Caco-2 (cell line): Measurements from ENCODE around the gene AMH. TPM values are rescaled to one million over a fixed set of nuclear protein-coding genes. Genes with fewer than 3 reads are reported as not detected.

ENCODE experiments used
- BruUV-seq: library from RNA; stranded (reverse); fragments of 400-500 nt; replicated peaks from 2 replicates; lab custom pipeline; 2021; lab: Mats Ljungman, UMichigan
- CTCF ChIA-PET: fragments of 300-600 bp; sonication (Branson Sonifier 250); formaldehyde crosslinking; loops from one replicate; lab custom pipeline; 2022; ENCODE audit warnings: antibody characterized with exemption; lab: Charles Lee
- POLR2A ChIA-PET: fragments of 300-600 bp; sonication (Branson Sonifier 250); formaldehyde crosslinking; loops from one replicate; lab custom pipeline; 2022; ENCODE audit warnings: antibody characterized with exemption; lab: Charles Lee
- DNase-seq, 2 experiments: peaks; one replicate each; pipeline versions ENCODE4 v3.0.0 to v3.0.0-alpha.2; 2020 to 2022
- H3K27me3 ChIP-seq: replicated peaks from 2 replicates; pipeline ENCODE4 v1.6.0; 2011; ENCODE audit warnings: low read length; ENCODE audit not compliant: control insufficient read depth, insufficient read depth
- H3K36me3 ChIP-seq: 2 replicates; pipeline ENCODE4 v1.5.1; 2011; ENCODE audit warnings: low read length; ENCODE audit not compliant: control insufficient read depth, insufficient read depth
- H3K4me1 ChIP-seq: fragments of 250-450 bp; sonication (Bioruptor Pico); 2 replicates; pipeline ENCODE4 v1.5.1; 2020; ENCODE audit warnings: mild to moderate bottlenecking
- H3K4me3 ChIP-seq: 2 replicates; pipeline ENCODE4 v1.5.1; 2011; ENCODE audit warnings: low read depth, mild to moderate bottlenecking, control low read depth, low read length
- H3K9me3 ChIP-seq: fragments of 250-450 bp; sonication (Bioruptor Pico); 2 replicates; pipeline ENCODE4 v1.5.1; 2020; ENCODE audit warnings: mild to moderate bottlenecking, moderate library complexity
- H3K27ac Mint-ChIP-seq: one replicate; pipeline ENCODE4 v1.8.0; 2022; ENCODE audit warnings: mixed read lengths; ENCODE audit not compliant: unreplicated experiment
- H3K27me3 Mint-ChIP-seq: one replicate; pipeline ENCODE4 v1.8.0; 2022; ENCODE audit warnings: mixed read lengths; ENCODE audit not compliant: insufficient read depth, unreplicated experiment
- H3K36me3 Mint-ChIP-seq: one replicate; pipeline ENCODE4 v1.8.0; 2022; ENCODE audit warnings: mild to moderate bottlenecking, mixed read lengths; ENCODE audit not compliant: insufficient read depth, unreplicated experiment
- H3K4me1 Mint-ChIP-seq: one replicate; pipeline ENCODE4 v1.8.0; 2022; ENCODE audit warnings: low read depth, mixed read lengths; ENCODE audit not compliant: unreplicated experiment
- H3K4me3 Mint-ChIP-seq: one replicate; pipeline ENCODE4 v1.8.0; 2022; ENCODE audit warnings: mild to moderate bottlenecking, moderate library complexity, mixed read lengths; ENCODE audit not compliant: unreplicated experiment
- H3K9me3 Mint-ChIP-seq: one replicate; pipeline ENCODE4 v1.8.0; 2022; ENCODE audit warnings: mixed read lengths; ENCODE audit not compliant: unreplicated experiment
- intact Hi-C: fragments of 100-400 bp; cut with micrococcal nuclease; formaldehyde crosslinking; loops from one replicate; pipeline ENCODE4 v1.10.0; 2022; ENCODE audit not compliant: unreplicated experiment
- total RNA-seq: library from RNA; stranded (reverse); gene quantifications from 2 replicates; pipeline ENCODE4 v1.2.3, GENCODE V29; 2022
- TF ChIP-seq, protein P1 (sequence below), 2 experiments: fragments of 200-600 bp in 1 of 2; IDR thresholded peaks; 1 replicate in 1 of 2; 2 replicates in 1 of 2; pipeline versions ENCODE4 v1.5.1 to v1.8.0; 2011 to 2022; ENCODE audit warnings: antibody characterized with exemption in 1 of 2, control low read depth in 1 of 2, inconsistent platforms in 1 of 2, low read depth in 1 of 2, low read length in 1 of 2, mild to moderate bottlenecking in 1 of 2, moderate library complexity in 1 of 2; ENCODE audit not compliant: insufficient read depth in 1 of 2, severe bottlenecking in 1 of 2, unreplicated experiment in 1 of 2

Gene AMH
- total RNA-seq, 1 experiment from 2014 or later, result 19.4 TPM

DNA sequence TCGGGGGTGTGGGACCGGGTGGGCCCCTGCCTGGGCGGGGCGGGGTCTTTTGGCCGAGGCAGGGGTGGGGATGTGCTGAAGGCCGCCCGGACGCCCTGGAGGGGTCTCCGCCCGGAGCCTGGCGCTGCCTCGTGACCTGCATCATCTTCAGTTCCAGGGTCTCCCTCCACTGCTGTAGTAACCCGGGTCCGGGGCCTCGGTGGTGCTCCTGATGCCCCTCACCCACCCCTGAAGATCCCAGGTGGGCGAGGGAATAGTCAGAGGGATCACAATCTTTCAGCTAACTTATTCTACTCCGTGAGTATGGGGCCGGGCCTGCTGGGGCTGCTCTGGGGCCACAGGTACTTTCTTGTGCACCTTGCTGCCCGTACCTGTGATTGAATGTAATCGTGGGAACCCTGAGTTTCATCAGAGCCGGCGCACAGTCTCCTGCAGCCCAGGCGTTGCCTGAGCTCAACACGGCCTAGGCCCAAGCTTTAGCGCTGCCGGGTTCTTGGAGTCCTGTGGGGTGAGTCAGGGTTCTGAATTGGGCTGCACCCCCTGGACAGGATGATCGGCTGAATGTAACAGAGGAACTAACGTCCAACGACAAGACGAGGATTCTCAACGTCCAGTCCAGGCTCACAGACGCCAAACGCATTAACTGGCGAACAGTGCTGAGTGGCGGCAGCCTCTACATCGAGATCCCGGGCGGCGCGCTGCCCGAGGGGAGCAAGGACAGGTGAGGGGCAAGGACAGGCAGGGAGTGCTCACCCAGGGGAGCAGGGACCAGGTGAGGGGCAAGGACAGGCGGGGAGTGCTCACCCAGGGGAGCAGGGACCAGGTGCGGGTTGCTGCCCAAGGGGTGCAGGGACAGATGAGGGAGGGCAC is 22.3 kb downstream of the AMH start:
- peaks cover 7% of the 10 kb centered on the region; the same call in 1 of the 2 replicates for H3K4me1 ChIP-seq
- peaks cover 5% of the 10 kb centered on the region for H3K36me3 ChIP-seq
- H3K27me3 ChIP-seq, result no peaks in the 10 kb centered on the region
- Mint-ChIP-seq H3K27me3 (no peaks in the 10 kb centered on the region), H3K4me1 (no peaks in the 10 kb centered on the region), H3K9me3 (no peaks in the 10 kb centered on the region), H3K36me3 (peaks cover 71% of the 10 kb centered on the region), H3K4me3 (peak overlapping the region; percentile 82), H3K27ac (peak overlapping the region; percentile 93)
- ChIA-PET CTCF (no interaction called here), POLR2A (interaction anchor here (0.5 kb wide), 1 partner anchor 119 kb away, joined by 3 read pairs; no protein-coding TSS in a partner anchor)
- H3K4me3 ChIP-seq, result peak overlapping the region; percentile 99
- intact Hi-C loops, result no loop called here
- H3K9me3 ChIP-seq, result no peaks in the 10 kb centered on the region
- BruUV-seq, result no TSS peak
- no peak for DNase-seq
- TF ChIP-seq, protein P1, sequence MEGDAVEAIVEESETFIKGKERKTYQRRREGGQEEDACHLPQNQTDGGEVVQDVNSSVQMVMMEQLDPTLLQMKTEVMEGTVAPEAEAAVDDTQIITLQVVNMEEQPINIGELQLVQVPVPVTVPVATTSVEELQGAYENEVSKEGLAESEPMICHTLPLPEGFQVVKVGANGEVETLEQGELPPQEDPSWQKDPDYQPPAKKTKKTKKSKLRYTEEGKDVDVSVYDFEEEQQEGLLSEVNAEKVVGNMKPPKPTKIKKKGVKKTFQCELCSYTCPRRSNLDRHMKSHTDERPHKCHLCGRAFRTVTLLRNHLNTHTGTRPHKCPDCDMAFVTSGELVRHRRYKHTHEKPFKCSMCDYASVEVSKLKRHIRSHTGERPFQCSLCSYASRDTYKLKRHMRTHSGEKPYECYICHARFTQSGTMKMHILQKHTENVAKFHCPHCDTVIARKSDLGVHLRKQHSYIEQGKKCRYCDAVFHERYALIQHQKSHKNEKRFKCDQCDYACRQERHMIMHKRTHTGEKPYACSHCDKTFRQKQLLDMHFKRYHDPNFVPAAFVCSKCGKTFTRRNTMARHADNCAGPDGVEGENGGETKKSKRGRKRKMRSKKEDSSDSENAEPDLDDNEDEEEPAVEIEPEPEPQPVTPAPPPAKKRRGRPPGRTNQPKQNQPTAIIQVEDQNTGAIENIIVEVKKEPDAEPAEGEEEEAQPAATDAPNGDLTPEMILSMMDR (IDR thresholded peaks at IDR 0.05; ENCODE audit: insufficient read depth in 1 of 2, low read depth in 1 of 2, low read length in 1 of 2, severe bottlenecking in 1 of 2, unreplicated experiment in 1 of 2), result no peak

DNA sequence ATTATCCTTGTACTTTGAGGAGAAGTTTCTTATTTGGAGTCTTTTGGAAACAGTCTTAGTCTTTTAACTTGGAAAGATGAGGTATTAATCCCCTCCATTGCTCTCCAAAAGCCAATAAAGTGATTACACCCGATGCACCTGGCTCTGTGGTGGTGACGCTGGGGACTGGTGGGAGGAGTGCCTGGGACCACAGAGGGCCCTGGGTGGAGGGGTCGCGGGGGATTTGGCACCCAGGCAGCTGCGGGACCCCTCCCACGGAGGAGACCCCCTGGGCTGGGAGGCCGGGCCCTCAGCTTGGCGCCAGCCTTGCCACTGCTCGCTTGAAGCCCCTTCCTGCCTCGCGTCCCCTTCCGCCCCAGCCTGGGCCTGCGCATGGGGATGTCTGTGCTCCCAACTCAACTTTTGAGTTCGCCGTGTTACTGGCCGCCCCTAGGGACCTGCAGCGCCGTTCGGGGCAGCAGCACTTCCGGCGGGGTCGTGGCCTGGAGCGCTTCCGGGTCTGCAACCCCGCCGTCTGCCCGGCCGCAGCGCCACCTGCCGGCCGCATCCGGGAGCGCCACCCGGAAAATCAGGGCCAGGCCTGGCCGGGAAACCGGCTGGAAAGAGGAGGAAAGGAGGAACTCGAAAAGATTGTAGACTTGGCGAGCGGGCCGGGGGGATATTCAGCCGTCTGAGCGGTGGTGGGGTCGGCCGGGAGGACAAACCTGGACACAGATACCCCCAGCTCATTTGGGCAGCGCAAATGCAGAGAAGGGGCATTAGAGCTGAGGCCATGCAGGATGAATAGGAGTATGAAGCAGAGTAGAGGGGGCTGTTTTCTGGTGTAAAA is 24.4 kb downstream of the AMH start:
- H3K9me3 ChIP-seq, result no peaks in the 10 kb centered on the region
- Mint-ChIP-seq H3K9me3 (no peaks in the 10 kb centered on the region), H3K4me3 (no peak overlapping the region), H3K4me1 (no peaks in the 10 kb centered on the region), H3K36me3 (peaks cover 89% of the 10 kb centered on the region), H3K27me3 (no peaks in the 10 kb centered on the region), H3K27ac (peak overlapping the region; percentile 85)
- TF ChIP-seq, protein P1 (IDR thresholded peaks at IDR 0.05; ENCODE audit: insufficient read depth in 1 of 2, low read depth in 1 of 2, low read length in 1 of 2, severe bottlenecking in 1 of 2, unreplicated experiment in 1 of 2), result peak; percentile 48 to 55
- H3K27me3 ChIP-seq, result no peaks in the 10 kb centered on the region
- intact Hi-C loops, result no loop called here
- POLR2A ChIA-PET, result no interaction called here
- H3K36me3 ChIP-seq, result peaks cover 5% of the 10 kb centered on the region
- peak in 1 of 2 experiments; percentile 52 for DNase-seq
- no peak overlapping the region for H3K4me3 ChIP-seq
- CTCF ChIA-PET, result no interaction called here
- H3K4me1 ChIP-seq, result peaks cover 12% of the 10 kb centered on the region
- BruUV-seq, result no TSS peak

DNA sequence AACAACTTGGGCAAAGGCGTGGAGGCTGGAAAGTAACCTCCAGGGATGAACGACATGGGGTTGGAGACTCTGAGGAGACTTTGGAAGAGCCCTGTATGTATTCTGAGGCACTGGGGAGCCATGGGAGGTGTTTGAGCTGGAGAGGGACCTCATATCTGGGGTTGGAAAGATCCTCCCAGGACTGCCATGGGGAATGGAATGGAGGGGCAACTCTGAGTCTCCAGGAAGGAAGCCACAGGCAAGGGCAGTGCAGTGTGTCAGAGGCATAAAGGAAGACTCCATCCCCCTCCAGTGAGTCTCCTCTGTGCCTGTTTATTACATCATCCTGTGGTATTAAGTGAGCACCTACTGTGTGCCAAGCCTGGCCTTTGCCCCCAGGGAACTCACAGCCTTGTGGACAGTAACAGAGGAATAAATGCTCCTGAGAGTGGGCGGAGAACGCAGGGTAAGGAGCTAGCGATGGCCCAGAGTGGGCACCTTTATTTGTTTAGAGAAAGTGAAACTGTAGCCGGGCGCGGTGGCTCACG is 25.1 kb downstream of the AMH start:
- DNase-seq, result no peak
- no peaks in the 10 kb centered on the region for H3K27me3 Mint-ChIP-seq
- H3K36me3 Mint-ChIP-seq, result peaks cover 92% of the 10 kb centered on the region
- no peaks in the 10 kb centered on the region for H3K9me3 Mint-ChIP-seq
- no TSS peak for BruUV-seq
- H3K4me3 Mint-ChIP-seq, result no peak overlapping the region
- POLR2A ChIA-PET, result interaction anchor here (0.6 kb wide), 3 partner anchors 19 to 154 kb away, joined by 4 to 5 read pairs (median 4); no protein-coding TSS in a partner anchor
- TF ChIP-seq, protein P1 (IDR thresholded peaks at IDR 0.05; ENCODE audit: insufficient read depth in 1 of 2, low read depth in 1 of 2, low read length in 1 of 2, severe bottlenecking in 1 of 2, unreplicated experiment in 1 of 2), result no peak
- intact Hi-C loops, result no loop called here
- peak overlapping the region; percentile 85 for H3K27ac Mint-ChIP-seq
- Histone ChIP-seq H3K27me3 (no peaks in the 10 kb centered on the region), H3K4me3 (no peak overlapping the region), H3K9me3 (no peaks in the 10 kb centered on the region), H3K36me3 (peaks cover 5% of the 10 kb centered on the region), H3K4me1 (peaks cover 14% of the 10 kb centered on the region)
- H3K4me1 Mint-ChIP-seq, result no peaks in the 10 kb centered on the region
- CTCF ChIA-PET, result interaction anchor here (0.6 to 0.7 kb wide), 2 partner anchors 15 to 33 kb away, joined by 3 to 8 read pairs; no protein-coding TSS in a partner anchor
